Measurements from ENCODE around the gene CKB.

CKB gene
- 2.8 to 15.2 (median 4.3) reads per million in 3 donors for total RNA-seq

- no peaks in the 10 kb centered on the region for H3K36me3 ChIP-seq (ENCODE audit: control insufficient read depth, insufficient read depth, low read length)
- H3K27ac ChIP-seq (ENCODE audit: insufficient read depth, low read length, poor library complexity, severe bottlenecking) = no peak within 1 kb of the TSS
- peak within 1 kb of the TSS; percentile 59 for H3K4me3 ChIP-seq (ENCODE audit: insufficient read depth, low read depth, low read length, poor library complexity, severe bottlenecking)
- DNase-seq = no peak
- H3K27me3 ChIP-seq (replicated peaks; ENCODE audit: control insufficient read depth, insufficient read depth, low read length, poor library complexity, severe bottlenecking) = peaks cover 3% of the 10 kb centered on the region
- peaks cover 23% of the 10 kb centered on the region for H3K4me1 ChIP-seq (ENCODE audit: control insufficient read depth, insufficient read depth, low read length, poor library complexity, severe bottlenecking)
- no peaks in the 10 kb centered on the region for H3K9me3 ChIP-seq (ENCODE audit: control insufficient read depth, low read length)
Measured at GRCh38 chr14:103522649-103523574, at the start of gene CKB. CKB (minus strand) TSS chr14:103522830; CDS start chr14:103522493, 337 bp downstream.

GRCh38 chr14:103569408-103569807, 46.8 kb upstream of the CKB start:
- no peaks in the 10 kb centered on the region for H3K27me3 ChIP-seq (replicated peaks; ENCODE audit: control insufficient read depth, insufficient read depth, low read length, poor library complexity, severe bottlenecking)
- H3K4me1 ChIP-seq (ENCODE audit: control insufficient read depth, insufficient read depth, low read length, poor library complexity, severe bottlenecking) = no peaks in the 10 kb centered on the region
- no peak overlapping the region for H3K4me3 ChIP-seq (ENCODE audit: insufficient read depth, low read depth, low read length, poor library complexity, severe bottlenecking)
- H3K27ac ChIP-seq (ENCODE audit: insufficient read depth, low read length, poor library complexity, severe bottlenecking) = no peak overlapping the region
- no peaks in the 10 kb centered on the region for H3K9me3 ChIP-seq (ENCODE audit: control insufficient read depth, low read length)
- no peak for DNase-seq
- H3K36me3 ChIP-seq (ENCODE audit: control insufficient read depth, insufficient read depth, low read length) = peaks cover 1% of the 10 kb centered on the region

GRCh38 chr14:103568952-103569351, 46.3 kb upstream of the CKB start:
- no peak overlapping the region for H3K27ac ChIP-seq (ENCODE audit: insufficient read depth, low read length, poor library complexity, severe bottlenecking)
- no peaks in the 10 kb centered on the region for H3K36me3 ChIP-seq (ENCODE audit: control insufficient read depth, insufficient read depth, low read length)
- no peak overlapping the region for H3K4me3 ChIP-seq (ENCODE audit: insufficient read depth, low read depth, low read length, poor library complexity, severe bottlenecking)

GRCh38 chr14:103563844-103564505, 41.3 kb upstream of the CKB start:
- Histone ChIP-seq H3K4me3 (ENCODE audit: insufficient read depth, low read depth, low read length, poor library complexity, severe bottlenecking) (peak overlapping the region; percentile 97), H3K36me3 (ENCODE audit: control insufficient read depth, insufficient read depth, low read length) (peaks cover 16% of the 10 kb centered on the region), H3K9me3 (ENCODE audit: control insufficient read depth, low read length) (no peaks in the 10 kb centered on the region), H3K4me1 (ENCODE audit: control insufficient read depth, insufficient read depth, low read length, poor library complexity, severe bottlenecking) (peaks cover 23% of the 10 kb centered on the region), H3K27ac (ENCODE audit: insufficient read depth, low read length, poor library complexity, severe bottlenecking) (no peak overlapping the region), H3K27me3 (replicated peaks; ENCODE audit: control insufficient read depth, insufficient read depth, low read length, poor library complexity, severe bottlenecking) (no peaks in the 10 kb centered on the region)
- DNase-seq = no peak

More at GRCh38 chr14:103568952-103569351, 46.3 kb upstream of the CKB start:
- H3K4me1 ChIP-seq (ENCODE audit: control insufficient read depth, insufficient read depth, low read length, poor library complexity, severe bottlenecking) = no peaks in the 10 kb centered on the region
- no peaks in the 10 kb centered on the region for H3K9me3 ChIP-seq (ENCODE audit: control insufficient read depth, low read length)
- DNase-seq = no peak
- H3K27me3 ChIP-seq (replicated peaks; ENCODE audit: control insufficient read depth, insufficient read depth, low read length, poor library complexity, severe bottlenecking) = no peaks in the 10 kb centered on the region

GRCh38 chr14:103563226-103563620, 40.6 kb upstream of the CKB start:
- peaks cover 23% of the 10 kb centered on the region for H3K4me1 ChIP-seq (ENCODE audit: control insufficient read depth, insufficient read depth, low read length, poor library complexity, severe bottlenecking)
- peaks cover 16% of the 10 kb centered on the region for H3K36me3 ChIP-seq (ENCODE audit: control insufficient read depth, insufficient read depth, low read length)
- no peaks in the 10 kb centered on the region for H3K9me3 ChIP-seq (ENCODE audit: control insufficient read depth, low read length)
- DNase-seq = no peak
- H3K27ac ChIP-seq (ENCODE audit: insufficient read depth, low read length, poor library complexity, severe bottlenecking) = peak overlapping the region; percentile 88
- H3K27me3 ChIP-seq (replicated peaks; ENCODE audit: control insufficient read depth, insufficient read depth, low read length, poor library complexity, severe bottlenecking) = no peaks in the 10 kb centered on the region
- peak overlapping the region; percentile 97 for H3K4me3 ChIP-seq (ENCODE audit: insufficient read depth, low read depth, low read length, poor library complexity, severe bottlenecking)

- H3K4me1 ChIP-seq (ENCODE audit: control insufficient read depth, insufficient read depth, low read length, poor library complexity, severe bottlenecking) = peaks cover 23% of the 10 kb centered on the region
- peak within 1 kb of the TSS; percentile 97 for H3K4me3 ChIP-seq (ENCODE audit: insufficient read depth, low read depth, low read length, poor library complexity, severe bottlenecking)
- H3K27ac ChIP-seq (ENCODE audit: insufficient read depth, low read length, poor library complexity, severe bottlenecking) = peak within 1 kb of the TSS; percentile 88
- H3K9me3 ChIP-seq (ENCODE audit: control insufficient read depth, low read length) = no peaks in the 10 kb centered on the region
- peak; percentile 66 to 81 (median 75) for DNase-seq
- peaks cover 16% of the 10 kb centered on the region for H3K36me3 ChIP-seq (ENCODE audit: control insufficient read depth, insufficient read depth, low read length)
- no peaks in the 10 kb centered on the region for H3K27me3 ChIP-seq (replicated peaks; ENCODE audit: control insufficient read depth, insufficient read depth, low read length, poor library complexity, severe bottlenecking)
Measured at GRCh38 chr14:103562429-103563225, 40.0 kb upstream of the CKB start, which contains the start of the genes BAG5 and COA8. BAG5 (minus strand) TSS chr14:103562657; CDS start chr14:103561164, 1,493 bp downstream. COA8 (plus strand) TSS chr14:103562960; CDS start chr14:103563002, 42 bp downstream.

GRCh38 chr14:103562179-103562428, 39.5 kb upstream of the CKB start:
- no peaks in the 10 kb centered on the region for H3K27me3 ChIP-seq (replicated peaks; ENCODE audit: control insufficient read depth, insufficient read depth, low read length, poor library complexity, severe bottlenecking)
- H3K27ac ChIP-seq (ENCODE audit: insufficient read depth, low read length, poor library complexity, severe bottlenecking) = peak overlapping the region; percentile 88
- no peaks in the 10 kb centered on the region for H3K9me3 ChIP-seq (ENCODE audit: control insufficient read depth, low read length)
- peak overlapping the region; percentile 97 for H3K4me3 ChIP-seq (ENCODE audit: insufficient read depth, low read depth, low read length, poor library complexity, severe bottlenecking)
- no peak for DNase-seq
- peaks cover 16% of the 10 kb centered on the region for H3K36me3 ChIP-seq (ENCODE audit: control insufficient read depth, insufficient read depth, low read length)
- peaks cover 23% of the 10 kb centered on the region for H3K4me1 ChIP-seq (ENCODE audit: control insufficient read depth, insufficient read depth, low read length, poor library complexity, severe bottlenecking)

GRCh38 chr14:103561381-103562178, 39.0 kb upstream of the CKB start:
- peaks cover 16% of the 10 kb centered on the region for H3K36me3 ChIP-seq (ENCODE audit: control insufficient read depth, insufficient read depth, low read length)
- no peaks in the 10 kb centered on the region for H3K27me3 ChIP-seq (replicated peaks; ENCODE audit: control insufficient read depth, insufficient read depth, low read length, poor library complexity, severe bottlenecking)
- peak overlapping the region; percentile 88 for H3K27ac ChIP-seq (ENCODE audit: insufficient read depth, low read length, poor library complexity, severe bottlenecking)
- H3K9me3 ChIP-seq (ENCODE audit: control insufficient read depth, low read length) = no peaks in the 10 kb centered on the region
- peak in 2 of 3 donors; percentile 20 to 31 for DNase-seq
- peaks cover 23% of the 10 kb centered on the region for H3K4me1 ChIP-seq (ENCODE audit: control insufficient read depth, insufficient read depth, low read length, poor library complexity, severe bottlenecking)
- peak overlapping the region; percentile 97 for H3K4me3 ChIP-seq (ENCODE audit: insufficient read depth, low read depth, low read length, poor library complexity, severe bottlenecking)

GRCh38 chr14:103560691-103561090, 38.1 kb upstream of the CKB start:
- H3K4me3 ChIP-seq (ENCODE audit: insufficient read depth, low read depth, low read length, poor library complexity, severe bottlenecking) = peak overlapping the region; percentile 97
- H3K27ac ChIP-seq (ENCODE audit: insufficient read depth, low read length, poor library complexity, severe bottlenecking) = no peak overlapping the region

More at GRCh38 chr14:103560691-103561090, 38.1 kb upstream of the CKB start:
- Histone ChIP-seq H3K27me3 (replicated peaks; ENCODE audit: control insufficient read depth, insufficient read depth, low read length, poor library complexity, severe bottlenecking) (no peaks in the 10 kb centered on the region), H3K4me1 (ENCODE audit: control insufficient read depth, insufficient read depth, low read length, poor library complexity, severe bottlenecking) (peaks cover 23% of the 10 kb centered on the region), H3K36me3 (ENCODE audit: control insufficient read depth, insufficient read depth, low read length) (peaks cover 16% of the 10 kb centered on the region), H3K9me3 (ENCODE audit: control insufficient read depth, low read length) (no peaks in the 10 kb centered on the region)
- no peak for DNase-seq
